Measurements from ENCODE around the gene RSL1D1. TPM values are rescaled to one million over a fixed set of nuclear protein-coding genes. Genes with fewer than 3 reads are reported as not detected.
A peak's percentile ranks its signal among the peaks of the same experiment; 100 is the strongest.

RSL1D1 gene
- polyA plus RNA-seq, 3 donors: 46.1 to 182 (median 124) TPM

DNA sequence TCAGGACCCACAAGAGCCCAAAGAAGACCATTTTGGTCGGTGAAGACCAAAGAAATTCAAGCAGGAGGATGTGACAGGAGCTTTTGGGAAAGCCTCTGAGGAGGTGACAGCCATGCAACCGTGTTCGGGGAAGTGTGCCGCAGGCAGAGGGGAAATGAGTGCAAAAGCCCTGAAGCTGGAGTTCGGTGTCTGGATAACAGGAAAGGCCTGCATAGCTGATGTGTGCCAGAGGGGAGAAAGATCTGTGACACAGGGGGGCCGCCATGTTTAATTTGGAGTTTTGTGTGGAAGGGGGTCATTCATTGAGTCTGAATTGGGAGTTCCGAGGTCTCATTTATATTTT is 53.4 kb downstream of the RSL1D1 start:
- Histone ChIP-seq H3K4me3 (replicated peaks in 1 of 3; ENCODE audit: low read depth in 2 of 3, low read length in 3 of 3) (peak overlapping the region; percentile 78 to 99 (median 98)), H3K27me3 (ENCODE audit: control insufficient read depth in 2 of 2, insufficient read depth in 2 of 2, low read length in 2 of 2) (no peaks in the 10 kb centered on the region), H3K9ac (ENCODE audit: insufficient read depth, low read length, poor library complexity, severe bottlenecking) (peak overlapping the region; percentile 97), H3K36me3 (replicated peaks in 1 of 2; ENCODE audit: control insufficient read depth in 1 of 2, insufficient read depth in 2 of 2, low read length in 2 of 2) (peaks cover 7 to 23% of the 10 kb centered on the region in 2 donors), H2AFZ (ENCODE audit: insufficient read depth, low read depth, low read length, poor library complexity, severe bottlenecking) (peak overlapping the region; percentile 48), H3K4me1 (ENCODE audit: control insufficient read depth in 1 of 2, insufficient read depth in 2 of 2, low read length in 2 of 2) (peaks cover 55 to 73% of the 10 kb centered on the region in 2 donors), H3K79me2 (ENCODE audit: insufficient read depth, low read length) (peaks cover 86% of the 10 kb centered on the region), H4K20me1 (ENCODE audit: insufficient read depth, low read length) (peaks cover 37% of the 10 kb centered on the region), H3K4me2 (replicated peaks; ENCODE audit: extremely low read depth, low read length, poor library complexity, severe bottlenecking) (peak overlapping the region; percentile 95), H3K27ac (ENCODE audit: low read depth in 1 of 2, low read length in 2 of 2) (peak overlapping the region; percentile 99 to 100), H3K9me3 (replicated peaks in 1 of 2; ENCODE audit: control insufficient read depth in 1 of 2, insufficient read depth in 1 of 2, low read length in 2 of 2) (no peaks in the 10 kb centered on the region)
- Mint-ChIP-seq H3K4me3 (peak overlapping the region; percentile 92 to 99), H3K9me3 (peaks cover 0 to 9% (median 0%) of the 10 kb centered on the region in 7 donors), H3K27me3 (ENCODE audit: low read depth in 3 of 3) (peaks cover 0 to 4% (median 1%) of the 10 kb centered on the region in 3 donors), H3K27ac (peak overlapping the region; percentile 97 to 99 (median 98)), H3K36me3 (peaks cover 21 to 34% of the 10 kb centered on the region in 2 donors), H3K4me1 (peaks cover 68% of the 10 kb centered on the region)
- peak in 2 of 3 donors; percentile 14 to 37 for DNase-seq
- 0% methylated on average over 5 of the region's 7 CpGs for WGBS (ENCODE audit: insufficient coverage)
- intact Hi-C loops (cut with micrococcal nuclease): loop anchor here (2.0 to 5.0 kb wide), 3 partner anchors 53 to 56 kb away; partner anchors contain the start of genes RSL1D1 (in 2 of the 2) and TXNDC11 (in 2 of the 2)
- TF ChIP-seq CTCF (IDR thresholded peaks at IDR 0.05): no peak

DNA sequence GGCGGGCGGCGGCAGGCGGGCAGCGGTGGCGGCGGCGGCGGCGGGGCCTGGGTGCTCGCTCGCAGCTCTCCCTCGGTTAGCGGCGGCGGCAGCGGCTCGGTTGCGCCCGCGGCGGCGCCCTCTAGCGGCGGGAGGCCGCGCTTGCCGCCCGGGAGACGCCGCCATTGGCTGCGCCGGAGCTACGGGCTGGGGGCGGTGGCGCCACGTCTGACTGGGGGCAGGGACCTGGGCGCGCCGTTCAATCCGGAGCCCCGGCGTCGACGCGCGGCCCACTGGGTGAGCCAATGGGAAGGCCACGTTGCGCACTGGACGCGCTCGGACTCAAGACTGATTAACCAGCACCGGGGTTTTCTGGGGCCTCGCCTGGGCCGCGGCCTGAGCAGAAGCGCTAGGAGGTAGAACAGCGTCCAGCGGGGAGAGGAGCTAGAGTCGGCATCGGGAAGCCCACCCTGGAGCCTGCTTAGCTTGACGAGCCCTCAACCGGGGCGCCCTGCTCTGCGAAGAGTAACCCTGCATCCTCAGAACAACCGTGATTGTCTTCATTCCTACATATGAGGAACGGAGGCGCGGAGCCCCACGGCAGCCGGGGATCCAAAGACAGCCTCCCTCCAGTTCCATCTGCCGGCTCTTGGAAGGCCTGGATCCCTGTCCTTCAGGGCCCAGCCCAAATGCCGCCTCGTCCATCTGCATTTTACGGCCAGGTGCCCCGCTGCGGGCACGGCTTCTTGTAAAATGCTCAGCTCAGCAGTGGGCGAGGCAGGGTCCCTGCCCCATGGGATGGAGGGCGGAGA is 54.0 kb downstream of the RSL1D1 start, which contains the start of gene ZC3H7A:
ZC3H7A (minus strand) TSS at position 93 of the 791 bp plus-strand sequence. CDS start 14,904 bp downstream, outside the sequence.
- Mint-ChIP-seq H3K4me3 (peak within 1 kb of the TSS; percentile 92 to 99), H3K36me3 (peaks cover 24 to 34% of the 10 kb centered on the region in 2 donors), H3K27me3 (ENCODE audit: low read depth in 3 of 3) (peaks cover 0 to 4% (median 1%) of the 10 kb centered on the region in 3 donors), H3K27ac (peak within 1 kb of the TSS; percentile 97 to 99 (median 98)), H3K9me3 (peaks cover 0 to 9% (median 0%) of the 10 kb centered on the region in 7 donors), H3K4me1 (peaks cover 72% of the 10 kb centered on the region)
- peak; percentile 95 to 98 (median 97) for DNase-seq
- Histone ChIP-seq H3K36me3 (replicated peaks in 1 of 2; ENCODE audit: control insufficient read depth in 1 of 2, insufficient read depth in 2 of 2, low read length in 2 of 2) (peaks cover 7 to 29% of the 10 kb centered on the region in 2 donors), H3K27me3 (ENCODE audit: control insufficient read depth in 2 of 2, insufficient read depth in 2 of 2, low read length in 2 of 2) (no peaks in the 10 kb centered on the region), H3K4me1 (ENCODE audit: control insufficient read depth in 1 of 2, insufficient read depth in 2 of 2, low read length in 2 of 2) (peaks cover 55 to 73% of the 10 kb centered on the region in 2 donors), H3K9me3 (replicated peaks in 1 of 2; ENCODE audit: control insufficient read depth in 1 of 2, insufficient read depth in 1 of 2, low read length in 2 of 2) (no peaks in the 10 kb centered on the region), H3K79me2 (ENCODE audit: insufficient read depth, low read length) (peaks cover 86% of the 10 kb centered on the region), H3K4me3 (replicated peaks in 1 of 3; ENCODE audit: low read depth in 2 of 3, low read length in 3 of 3) (peak within 1 kb of the TSS; percentile 78 to 99 (median 98)), H4K20me1 (ENCODE audit: insufficient read depth, low read length) (peaks cover 43% of the 10 kb centered on the region), H2AFZ (ENCODE audit: insufficient read depth, low read depth, low read length, poor library complexity, severe bottlenecking) (peak within 1 kb of the TSS; percentile 48), H3K4me2 (replicated peaks; ENCODE audit: extremely low read depth, low read length, poor library complexity, severe bottlenecking) (peak within 1 kb of the TSS; percentile 95), H3K9ac (ENCODE audit: insufficient read depth, low read length, poor library complexity, severe bottlenecking) (peak within 1 kb of the TSS; percentile 97), H3K27ac (ENCODE audit: low read depth in 1 of 2, low read length in 2 of 2) (peak within 1 kb of the TSS; percentile 99 to 100)
- intact Hi-C loops (cut with micrococcal nuclease): loop anchor here (2.0 to 5.0 kb wide), 3 partner anchors 53 to 55 kb away; partner anchors contain the start of genes RSL1D1 (in 2 of the 2) and TXNDC11 (in 2 of the 2)
- WGBS (ENCODE audit: insufficient coverage): under 1% methylated on average over 76 of the region's 80 CpGs
- TF ChIP-seq CTCF (IDR thresholded peaks at IDR 0.05): peak; percentile 78

All from CD14-positive monocyte (primary cell).